Measurements from ENCODE around the gene XG.
"Not testable (repeated sequence)": the region's sequence is repeated elsewhere in the genome, so short reads cannot be mapped to it uniquely, and the experiment has no call there.

XG gene, protein sequence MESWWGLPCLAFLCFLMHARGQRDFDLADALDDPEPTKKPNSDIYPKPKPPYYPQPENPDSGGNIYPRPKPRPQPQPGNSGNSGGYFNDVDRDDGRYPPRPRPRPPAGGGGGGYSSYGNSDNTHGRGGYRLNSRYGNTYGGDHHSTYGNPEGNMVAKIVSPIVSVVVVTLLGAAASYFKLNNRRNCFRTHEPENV
- total RNA-seq, result 0 to 0.27 (median 0.04) reads per million in 3 experiments

DNA sequence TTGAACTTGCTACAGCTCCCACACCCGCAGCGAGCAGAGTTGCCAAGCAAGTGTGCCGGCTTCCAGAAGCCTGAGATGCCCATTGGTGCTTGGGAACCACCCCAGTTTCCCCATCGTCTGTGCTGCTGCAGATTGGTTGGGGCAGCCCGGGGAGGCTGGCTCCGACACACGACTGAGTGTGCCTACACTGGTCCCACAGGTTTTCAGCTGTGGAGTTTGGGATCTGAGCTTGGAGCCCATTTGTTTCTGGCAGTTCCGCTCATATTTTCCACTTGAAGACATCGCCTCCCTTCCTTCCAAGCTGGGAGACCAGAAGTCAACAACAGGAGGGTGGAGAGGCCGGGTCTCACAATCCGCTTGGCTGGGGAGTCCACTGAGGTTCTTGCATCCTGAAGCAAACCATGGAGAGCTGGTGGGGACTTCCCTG is at the start of gene XG:
TSS of gene XG (plus strand) at position 167 of the 427 bp plus-strand sequence. CDS start at position 402, 235 bp downstream.
- DNase-seq, result not testable (repeated sequence)

DNA sequence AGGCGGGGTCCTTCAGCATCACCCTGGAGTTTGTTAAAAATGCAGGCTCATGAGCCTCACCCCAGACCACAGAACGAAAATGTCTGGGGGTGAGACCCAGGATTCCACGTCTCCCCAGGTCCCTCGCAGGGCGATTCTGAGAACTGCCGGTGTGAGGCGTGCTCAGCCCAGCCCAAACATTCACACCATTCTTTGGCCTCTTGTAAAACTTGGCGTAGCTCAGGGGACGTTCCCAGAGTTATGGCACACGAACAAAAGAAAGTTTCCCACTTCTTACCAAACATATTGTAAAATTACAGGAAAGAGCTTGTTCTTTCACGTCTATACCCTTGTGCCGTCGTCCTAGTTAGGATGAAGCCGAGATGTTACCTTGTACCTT is 47.9 kb upstream of the XG start:
- no peak for DNase-seq

DNA sequence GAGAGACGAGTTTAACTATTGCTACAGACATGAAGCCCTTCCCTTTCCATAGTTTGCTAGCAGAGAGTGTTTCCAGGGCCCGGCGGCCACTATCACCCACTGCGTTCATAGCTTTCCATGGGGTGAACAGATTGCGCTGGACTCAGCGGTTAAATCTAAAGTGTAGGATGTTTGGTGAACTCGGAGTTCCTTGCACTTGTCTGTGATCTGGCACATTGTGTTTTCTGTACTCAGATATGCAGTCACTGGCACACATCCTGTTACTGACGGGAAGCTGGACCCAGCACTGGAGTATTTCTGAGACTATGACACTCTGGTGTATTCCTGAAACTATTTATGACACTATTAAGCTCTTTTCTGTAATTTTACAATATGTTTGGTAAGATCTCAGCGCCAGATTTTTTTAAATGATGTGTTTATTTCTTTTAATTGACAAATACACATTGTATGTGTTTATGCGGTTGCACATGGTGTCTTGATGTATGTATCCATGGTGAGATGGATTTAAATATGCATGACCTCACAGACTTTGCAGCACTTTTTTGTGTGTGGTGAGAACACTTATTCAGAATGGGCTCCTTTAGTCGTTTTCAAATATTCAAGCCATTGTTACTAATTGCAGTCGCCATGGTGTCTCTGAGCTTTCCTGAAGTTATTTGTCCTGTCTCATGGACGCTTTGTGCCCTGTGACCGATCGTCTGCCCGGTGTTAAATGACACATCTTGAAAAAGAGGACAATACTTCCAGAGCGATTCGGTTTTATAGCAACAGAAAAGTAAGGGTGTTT is 46.6 kb upstream of the XG start:
- no peak for DNase-seq

DNA sequence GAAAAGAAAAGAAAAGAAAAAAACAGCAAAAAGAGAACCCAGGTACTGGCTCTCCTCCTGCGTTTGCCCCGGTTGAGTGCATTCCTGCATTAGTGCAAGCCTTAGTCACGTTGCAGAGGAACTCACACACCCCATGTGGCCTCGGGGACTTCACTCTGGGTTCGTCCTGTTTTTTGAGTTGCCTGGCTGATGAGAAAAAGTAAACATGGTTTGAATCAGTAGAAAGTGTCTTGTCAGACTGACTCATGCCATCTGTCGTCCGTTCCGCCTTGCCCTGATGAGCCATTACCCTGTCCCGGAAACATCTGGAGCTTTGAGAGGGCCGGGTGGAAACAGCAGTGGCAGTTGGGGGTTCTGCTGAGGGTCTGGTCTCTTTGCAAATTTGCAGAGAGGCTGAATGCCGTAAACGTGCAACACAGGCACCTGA is 44.5 kb upstream of the XG start:
- DNase-seq, result peak; percentile 17

DNA sequence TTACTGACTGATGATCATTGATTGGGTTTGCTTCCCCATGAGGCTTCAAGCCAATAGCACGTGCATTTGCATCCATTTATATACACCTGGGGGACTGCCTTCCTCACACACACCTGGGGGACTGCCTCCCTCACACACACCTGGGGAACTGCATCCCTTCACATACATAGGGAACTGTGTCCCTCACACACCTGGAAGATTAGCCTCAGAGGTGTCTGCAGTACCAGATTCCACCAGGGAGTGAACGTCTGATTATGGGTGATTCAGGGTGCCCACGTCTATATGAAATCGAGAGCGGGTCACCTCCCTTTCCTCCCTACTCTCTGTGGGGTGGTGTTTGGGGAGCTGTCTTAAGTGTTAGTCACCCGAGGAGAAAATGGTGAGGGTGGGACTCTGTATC is 43.8 kb upstream of the XG start:
- no peak for DNase-seq

DNA sequence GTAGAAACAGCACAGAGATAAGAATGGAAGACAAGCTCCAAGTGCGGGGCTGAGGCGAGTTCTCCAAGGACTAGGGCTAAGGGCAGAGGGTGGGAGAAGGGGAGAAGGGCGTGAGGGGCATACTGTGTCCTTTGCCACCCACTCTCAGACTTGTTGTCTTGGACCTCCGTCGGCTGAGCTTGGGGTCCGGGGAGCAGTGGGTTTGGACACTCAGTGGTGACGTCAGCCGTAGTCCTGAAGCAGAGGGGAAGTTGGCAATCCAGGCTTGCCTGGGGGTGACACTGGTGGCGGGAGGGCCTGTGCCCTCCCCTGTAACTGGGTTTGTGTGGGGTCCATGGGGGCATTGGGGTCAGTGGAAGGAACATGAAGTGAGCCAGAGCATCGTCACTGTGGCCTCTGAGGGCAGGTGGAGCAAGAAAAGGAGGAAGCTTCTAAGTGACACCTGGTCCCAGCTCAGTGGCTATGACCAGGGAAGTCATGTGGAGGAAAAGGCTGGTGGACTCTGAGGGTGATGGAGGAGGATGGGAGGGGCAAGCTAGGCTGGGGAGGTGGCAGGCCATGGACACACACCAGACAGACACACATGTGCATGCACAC is 43.1 kb upstream of the XG start:
- no peak for DNase-seq

DNA sequence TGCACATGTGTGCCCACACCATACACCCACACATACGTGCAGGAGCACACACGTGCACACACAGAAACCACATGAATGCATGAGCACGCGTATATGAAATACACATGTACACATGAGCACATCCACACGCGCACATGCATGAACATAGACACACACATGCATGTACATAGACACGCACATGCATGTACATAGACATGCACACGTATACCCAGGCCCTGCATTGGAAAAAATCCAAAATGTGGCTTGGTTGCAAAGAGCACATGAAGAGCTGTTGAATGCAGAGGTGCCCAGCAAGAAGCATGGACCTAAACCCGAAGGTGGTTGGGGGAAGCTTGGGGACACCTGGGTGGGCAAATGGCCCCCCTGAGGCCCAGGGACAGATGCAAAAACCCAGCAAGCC is 42.3 kb upstream of the XG start:
- DNase-seq, result no peak

DNA sequence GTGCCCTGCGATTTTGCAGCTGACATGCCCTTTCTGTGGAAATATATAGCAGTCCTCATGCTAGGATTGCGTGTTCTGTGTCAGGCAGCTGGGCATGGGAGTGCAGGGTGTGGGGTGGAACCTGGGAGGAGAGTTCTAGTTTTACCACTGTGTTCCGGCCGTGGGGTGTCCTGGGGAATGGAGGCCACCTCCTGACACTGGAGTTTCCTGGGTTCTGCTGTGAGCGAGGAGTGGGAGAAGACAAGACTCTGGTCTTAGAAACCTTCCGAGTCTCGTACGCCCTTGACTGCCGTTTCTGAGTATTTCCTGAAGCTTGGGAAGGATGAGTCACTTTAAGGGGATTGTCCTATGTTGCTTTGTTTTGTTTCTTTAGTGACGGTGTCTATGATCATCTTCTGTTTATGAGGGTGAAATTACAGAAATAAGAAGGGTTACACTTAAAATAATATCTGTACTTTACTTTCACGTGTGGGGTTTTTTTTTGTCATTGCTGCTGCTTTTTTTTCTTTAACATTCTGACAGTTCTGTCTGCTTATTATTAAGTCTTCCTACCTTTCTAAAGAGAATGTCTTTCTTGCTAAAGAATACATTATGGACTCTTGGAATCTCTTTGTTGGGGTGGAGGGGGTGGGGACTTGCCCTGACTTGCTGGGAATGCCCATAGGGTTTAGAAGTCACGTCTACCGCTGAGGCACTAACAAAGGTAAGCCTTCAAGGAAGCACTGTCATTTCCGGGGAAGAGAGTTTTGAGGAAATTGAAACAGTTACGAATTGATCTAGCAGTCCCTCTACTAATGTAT is 41.6 kb upstream of the XG start:
- DNase-seq, result peak; percentile 19

DNA sequence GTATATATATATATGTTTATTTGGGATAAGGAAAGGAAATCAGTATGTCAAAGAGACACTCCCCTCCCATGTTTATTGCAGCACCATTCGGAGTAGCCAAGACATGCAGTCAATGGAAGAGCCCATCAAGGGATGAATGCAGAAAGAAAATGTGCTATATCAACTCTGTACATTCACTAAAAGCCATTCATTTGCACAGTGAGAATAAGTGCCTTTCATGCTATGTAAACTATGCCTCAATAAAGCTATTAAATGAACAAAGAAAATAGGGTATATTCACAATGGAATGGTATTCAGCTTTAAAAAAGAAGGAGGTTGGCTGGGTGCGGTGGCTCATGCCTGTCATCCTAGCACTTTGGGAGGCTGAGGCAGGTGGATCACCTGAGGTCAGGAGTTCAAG is 40.4 kb upstream of the XG start:
- no peak for DNase-seq

DNA sequence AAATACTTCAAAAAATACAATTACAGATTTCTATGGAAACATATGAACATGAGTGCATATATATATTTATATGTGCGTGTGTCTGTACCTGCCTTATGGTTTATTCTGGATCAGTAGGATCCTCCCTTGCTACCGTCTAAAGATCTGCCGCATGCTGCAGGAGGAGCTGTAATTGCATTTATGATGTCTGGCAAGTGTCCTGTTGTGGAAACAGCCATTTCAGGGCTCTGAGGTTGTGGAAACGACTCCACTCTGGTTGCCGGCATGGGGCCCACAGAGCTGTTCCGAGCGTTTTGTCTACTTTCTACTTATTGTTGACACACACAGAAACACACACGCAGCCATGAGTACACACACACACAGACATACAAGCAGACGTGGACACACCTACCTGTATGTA is 39.4 kb upstream of the XG start:
- DNase-seq, result no peak

DNA sequence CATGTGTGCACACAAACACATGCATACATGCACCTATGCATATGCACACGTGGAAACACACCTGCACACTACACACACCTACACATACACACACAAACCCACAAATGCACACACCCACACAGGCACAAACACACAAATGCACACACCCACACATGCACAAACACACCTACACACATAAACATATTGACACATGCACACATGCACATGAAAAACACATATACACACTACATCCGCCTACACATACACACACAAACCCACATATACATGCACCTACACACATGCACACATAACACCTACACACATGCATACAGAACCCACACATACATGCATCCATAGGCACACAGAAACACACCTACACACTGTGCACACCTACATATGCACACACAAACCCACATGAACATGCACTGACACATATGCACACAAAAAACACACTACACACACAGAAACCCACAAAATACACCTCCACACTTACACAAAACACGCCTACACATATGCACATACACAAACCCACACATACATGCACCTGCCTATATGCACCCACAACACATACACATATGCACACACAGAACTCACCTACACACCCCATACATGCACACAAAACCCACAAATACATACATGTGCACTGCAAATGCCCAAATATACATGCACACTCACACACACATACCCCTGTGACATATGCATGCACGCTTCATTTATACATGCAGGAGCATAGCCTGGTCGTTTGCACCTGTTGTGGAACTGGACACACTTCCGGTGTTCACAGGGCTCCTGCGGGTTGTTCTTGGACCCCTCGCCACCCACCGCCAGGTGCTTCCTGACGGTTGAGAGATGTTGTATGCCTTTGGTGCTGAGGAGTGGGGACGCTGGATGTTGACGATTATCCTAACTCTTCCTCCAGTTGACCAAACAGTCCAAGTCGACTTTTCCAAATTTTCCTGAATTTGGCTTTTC is 38.7 kb upstream of the XG start:
- DNase-seq, result no peak

DNA sequence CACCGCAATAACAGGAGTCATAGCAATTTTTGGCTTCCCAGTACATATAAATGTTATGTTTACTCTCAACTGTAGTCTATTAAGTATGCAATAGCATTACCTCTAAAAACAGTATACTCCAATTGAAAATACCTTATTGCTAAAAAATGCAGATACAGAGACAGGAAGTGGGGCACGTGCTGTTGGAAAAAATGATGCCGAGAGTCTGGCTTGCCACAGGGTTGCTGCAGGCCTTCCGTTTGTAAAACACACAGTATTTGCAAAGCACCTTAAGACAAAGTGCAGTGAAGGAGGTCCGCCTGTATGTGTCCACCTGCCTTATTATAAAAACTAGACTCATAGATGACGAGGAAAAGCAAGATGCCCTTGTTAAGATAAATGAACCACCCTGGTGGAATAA is 37.3 kb upstream of the XG start:
- DNase-seq, result no peak

DNA sequence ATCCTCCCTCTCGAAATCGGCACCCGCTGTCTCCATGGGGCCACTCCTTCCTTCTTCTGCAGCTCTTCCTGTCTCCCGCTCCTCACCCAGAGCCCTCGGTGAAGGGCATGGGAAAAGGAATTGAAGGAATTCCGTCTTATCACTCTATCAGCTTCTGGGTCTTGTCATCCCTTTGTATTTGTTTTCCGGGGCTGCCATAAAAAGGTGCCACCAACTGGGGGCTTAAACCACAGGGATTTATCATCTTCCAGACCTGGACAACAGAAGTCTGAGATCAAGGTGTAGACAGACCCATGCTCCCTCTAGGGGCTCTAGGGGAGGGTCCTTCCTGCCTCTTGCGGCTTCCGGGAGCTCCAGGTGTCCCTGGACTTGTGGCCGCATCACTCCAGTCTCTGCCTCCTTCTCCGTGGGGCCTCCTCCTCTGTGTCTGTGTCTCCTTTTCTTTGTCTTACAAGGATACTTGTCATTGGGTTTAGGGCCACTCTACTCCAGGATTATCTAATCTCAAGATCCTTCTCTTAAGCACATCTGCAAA is 36.7 kb upstream of the XG start:
- no peak for DNase-seq

DNA sequence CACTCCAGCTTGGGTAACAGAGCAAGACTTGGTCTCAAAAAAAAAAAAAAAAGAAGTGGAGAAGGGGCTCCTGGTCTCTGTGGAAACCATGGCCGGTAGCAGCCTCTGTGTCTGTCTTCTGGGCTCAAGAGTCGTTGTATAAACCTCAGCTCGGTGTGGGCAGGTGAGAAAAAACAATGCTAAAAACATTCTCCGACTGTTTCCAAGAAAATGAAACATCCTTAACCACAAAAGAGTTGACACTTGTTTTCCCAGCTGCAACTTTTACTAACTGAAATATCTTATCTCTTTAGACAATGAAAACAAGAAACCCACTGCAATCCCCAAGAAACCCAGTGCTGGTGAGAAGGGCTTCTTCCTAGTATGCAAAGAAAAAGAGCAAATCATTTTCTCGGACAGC is 34.5 kb upstream of the XG start:
- DNase-seq, result no peak

DNA sequence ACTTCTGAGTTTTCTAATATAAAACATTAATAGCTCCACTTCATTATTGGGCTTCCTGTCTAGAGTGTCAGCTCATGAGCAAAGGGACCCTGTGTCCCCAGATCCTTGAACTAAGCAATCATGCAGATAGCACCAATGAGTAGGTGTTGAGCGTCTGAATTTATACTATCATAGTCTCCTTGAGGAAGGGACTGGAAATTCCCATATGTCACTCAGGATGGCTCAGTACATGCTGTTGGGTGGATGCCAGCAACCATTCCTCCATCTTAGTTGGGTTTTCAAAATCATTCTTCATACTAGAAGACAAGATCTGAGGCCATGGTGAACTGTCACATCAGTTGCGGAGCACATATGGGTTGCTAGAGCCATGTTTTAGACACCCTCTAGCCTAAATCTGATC is 33.0 kb upstream of the XG start:
- DNase-seq, result no peak

DNA sequence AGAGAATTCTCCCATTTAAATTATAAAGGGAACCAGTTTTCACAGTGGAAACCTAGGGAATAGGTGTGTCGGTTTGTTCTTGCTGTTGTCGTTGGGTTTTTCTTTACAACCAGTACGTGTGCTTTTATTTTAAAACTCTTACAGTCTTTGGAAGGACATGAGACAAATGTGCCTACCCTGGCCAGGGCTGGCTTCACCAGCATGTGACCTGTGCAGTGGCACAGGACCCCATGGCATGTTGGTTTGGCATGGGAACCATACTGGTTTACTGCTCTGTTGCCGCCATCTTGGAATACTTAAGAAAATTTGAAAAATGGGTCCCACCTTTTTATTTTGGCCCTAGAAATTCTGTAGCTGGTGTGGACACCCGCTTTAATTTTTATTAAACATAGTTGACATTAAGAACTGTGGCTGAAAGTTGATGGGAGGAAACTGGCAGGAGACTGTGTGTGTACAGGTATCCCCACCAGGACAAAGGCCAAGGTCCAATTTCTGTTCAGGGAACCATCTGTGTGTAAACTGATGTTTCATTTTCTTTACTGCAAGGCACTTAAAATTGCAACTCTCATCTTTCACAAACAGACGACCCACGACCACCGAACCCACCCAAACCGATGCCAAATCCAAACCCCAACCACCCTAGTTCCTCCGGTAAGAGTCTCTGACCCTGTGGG is 31.9 kb upstream of the XG start:
- no peak for DNase-seq

DNA sequence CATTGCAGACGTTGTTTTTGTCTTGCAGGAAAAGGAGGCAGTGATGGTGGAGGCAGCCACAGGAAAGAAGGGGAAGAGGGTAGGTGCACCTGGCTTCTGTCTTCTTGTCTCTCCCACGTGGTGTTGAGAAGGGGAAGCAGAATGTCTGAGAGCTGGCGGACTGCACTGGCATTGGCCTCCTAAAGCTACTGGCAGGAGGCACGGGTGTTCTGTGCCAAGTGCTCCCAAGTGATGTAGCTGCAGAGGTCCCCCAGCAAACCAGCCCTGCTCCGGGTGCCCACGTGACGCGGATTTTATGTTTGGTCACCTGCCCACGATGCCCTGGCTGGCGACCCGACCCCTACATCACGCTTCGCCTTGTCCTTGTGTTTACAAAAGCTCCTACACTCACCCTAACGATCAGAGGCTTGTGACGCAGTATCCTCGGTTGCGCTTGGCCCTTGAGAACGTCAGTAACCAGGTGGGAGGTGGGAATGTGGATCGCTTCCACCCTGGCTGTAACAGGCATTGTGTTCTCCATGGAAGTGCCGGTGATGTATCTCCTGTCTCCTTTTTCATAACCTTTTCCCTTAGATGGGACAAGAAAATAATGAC is 28.5 kb upstream of the XG start:
- DNase-seq, result no peak

DNA sequence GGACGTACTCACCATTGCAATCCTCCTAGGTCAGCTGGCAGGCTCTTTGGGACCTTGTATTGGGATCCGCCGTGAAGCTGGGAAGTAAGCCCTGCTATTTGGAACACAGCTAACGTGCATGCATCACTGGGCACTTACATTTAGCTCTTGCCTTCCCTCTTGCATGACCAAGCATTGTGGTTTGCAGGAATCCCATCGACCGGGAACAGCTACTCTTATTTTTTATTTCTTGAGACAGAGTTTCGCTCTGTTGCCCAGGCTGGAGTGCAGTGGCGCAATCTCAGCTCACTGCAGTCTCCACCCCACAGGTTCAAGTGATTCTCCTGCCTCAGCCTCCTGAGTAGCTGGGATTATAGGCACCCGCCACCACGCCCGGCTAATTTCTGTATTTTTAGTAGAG is 24.6 kb upstream of the XG start:
- DNase-seq, result not testable (repeated sequence)

DNA sequence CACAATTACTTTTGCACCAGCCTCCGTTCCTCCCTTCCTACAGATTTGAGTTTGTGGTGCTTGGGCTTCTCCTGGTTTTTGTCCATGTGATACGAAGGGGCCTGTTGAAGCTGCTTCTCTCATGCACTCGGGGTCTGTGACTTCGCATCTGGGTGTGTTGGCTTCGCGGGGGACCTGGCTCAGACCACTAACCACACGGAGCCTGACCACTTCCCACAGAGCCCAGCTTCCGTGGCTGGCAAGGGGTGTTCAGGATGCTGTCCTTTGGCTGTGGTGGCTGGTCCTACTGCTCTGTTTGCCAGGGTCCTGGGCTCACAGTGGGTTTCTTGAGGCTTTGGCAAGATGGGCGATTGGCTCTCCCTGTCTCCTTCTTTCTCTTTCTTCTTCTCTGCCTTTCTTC is 19.8 kb upstream of the XG start:
- no peak for DNase-seq

DNA sequence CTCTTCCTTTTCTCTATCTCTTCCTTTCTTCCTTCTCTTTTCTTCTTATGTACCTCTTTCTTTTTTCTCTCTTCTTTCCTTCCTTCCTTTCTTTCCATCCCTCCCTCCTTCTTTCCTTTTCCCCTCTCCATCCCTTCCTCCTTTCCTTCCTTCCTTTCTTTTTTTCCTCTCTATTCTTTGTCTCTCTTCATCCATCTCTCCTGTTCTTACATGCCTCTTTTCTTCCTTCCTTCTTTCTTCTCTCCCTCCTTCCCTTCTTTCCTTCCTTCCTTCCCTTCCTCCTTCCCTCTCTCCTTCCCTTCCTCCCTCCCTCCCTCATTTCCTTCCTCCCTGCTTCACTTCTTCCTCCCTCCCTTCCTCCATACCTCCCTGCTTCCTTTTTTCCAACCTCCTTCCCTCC is 19.2 kb upstream of the XG start:
- DNase-seq, result no peak

DNA sequence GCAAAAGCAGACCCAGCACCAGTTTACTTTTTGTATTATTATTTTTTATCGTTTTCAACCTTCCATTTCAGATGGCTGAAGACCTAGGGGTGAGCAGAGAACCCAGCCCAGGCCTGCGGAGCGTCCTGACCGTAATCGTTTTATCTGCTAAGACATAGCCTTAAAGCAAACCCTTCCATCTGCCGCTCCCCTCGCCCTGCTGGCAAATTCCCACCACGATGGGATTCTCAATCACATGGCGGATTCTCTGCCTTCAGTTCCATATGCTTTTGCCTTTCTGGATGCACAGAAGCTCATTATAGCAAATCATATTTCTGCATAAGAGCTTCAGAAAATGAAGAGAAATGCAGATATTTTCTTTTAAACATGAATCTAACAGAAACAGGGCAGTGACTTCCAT is 18.6 kb upstream of the XG start:
- DNase-seq, result no peak

Measured in central memory CD4-positive, alpha-beta T cell (primary cell).